IPS-20b (cell line): ENCODE results near the gene SKI.
"Not testable (repeated sequence)": the region's sequence is repeated elsewhere in the genome, so short reads cannot be mapped to it uniquely, and the experiment has no call there.

ENCODE experiments used
- H3K27ac ChIP-seq: one replicate; pipeline ENCODE4 v1.5.1; 2013; ENCODE audit warnings: low read length
- H3K27me3 ChIP-seq: 2 replicates; pipeline ENCODE4 v1.6.1; 2013; ENCODE audit warnings: mild to moderate bottlenecking, low read length, inconsistent platforms; ENCODE audit not compliant: insufficient read depth
- H3K36me3 ChIP-seq: 2 replicates; pipeline ENCODE4 v1.6.1; 2013; ENCODE audit warnings: low read depth, mild to moderate bottlenecking, inconsistent platforms, low read length, moderate library complexity; ENCODE audit not compliant: insufficient read depth
- H3K4me1 ChIP-seq: 2 replicates; pipeline ENCODE4 v1.6.1; 2013; ENCODE audit warnings: mild to moderate bottlenecking, control low read depth, inconsistent platforms, low read length, moderate library complexity; ENCODE audit not compliant: insufficient read depth
- H3K4me3 ChIP-seq: 2 replicates; pipeline ENCODE4 v1.5.1; 2013; ENCODE audit warnings: mild to moderate bottlenecking, low read length, inconsistent platforms
- H3K9ac ChIP-seq: 2 replicates; pipeline ENCODE4 v1.6.1; 2013; ENCODE audit warnings: low read depth, mild to moderate bottlenecking, inconsistent platforms, low read length, moderate library complexity
- H3K9me3 ChIP-seq: 2 replicates; pipeline ENCODE4 v1.6.1; 2013; ENCODE audit warnings: mild to moderate bottlenecking, low read depth, low read length, inconsistent platforms; ENCODE audit not compliant: insufficient read depth

Gene SKI

GRCh38 chr1:2255420-2256369, 27.6 kb downstream of the SKI start:
- Histone ChIP-seq H3K9me3 (no peaks in the 10 kb centered on the region), H3K27me3 (no peaks in the 10 kb centered on the region), H3K4me3 (no peak overlapping the region), H3K27ac (no peak overlapping the region), H3K36me3 (no peaks in the 10 kb centered on the region), H3K4me1 (peaks cover 7% of the 10 kb centered on the region; the same call in 1 of the 2 replicates), H3K9ac (no peak overlapping the region)

GRCh38 chr1:2256435-2257244, 28.5 kb downstream of the SKI start:
- Histone ChIP-seq H3K9me3 (no peaks in the 10 kb centered on the region), H3K27ac (no peak overlapping the region)

GRCh38 chr1:2257245-2257627, 29.1 kb downstream of the SKI start:
- Histone ChIP-seq H3K4me1 (peaks cover 3% of the 10 kb centered on the region; the same call in 1 of the 2 replicates), H3K9me3 (no peaks in the 10 kb centered on the region), H3K27me3 (no peaks in the 10 kb centered on the region), H3K36me3 (no peaks in the 10 kb centered on the region), H3K4me3 (no peak overlapping the region), H3K9ac (no peak overlapping the region), H3K27ac (no peak overlapping the region)

More at GRCh38 chr1:2256435-2257244, 28.5 kb downstream of the SKI start:
- Histone ChIP-seq H3K36me3 (no peaks in the 10 kb centered on the region), H3K4me3 (no peak overlapping the region), H3K4me1 (peaks cover 3% of the 10 kb centered on the region; the same call in 1 of the 2 replicates), H3K27me3 (no peaks in the 10 kb centered on the region), H3K9ac (no peak overlapping the region)

GRCh38 chr1:2258122-2258681, 30.1 kb downstream of the SKI start:
- Histone ChIP-seq H3K4me1 (peaks cover 3% of the 10 kb centered on the region; the same call in 1 of the 2 replicates), H3K9ac (no peak overlapping the region), H3K36me3 (no peaks in the 10 kb centered on the region), H3K4me3 (no peak overlapping the region), H3K27ac (no peak overlapping the region), H3K27me3 (no peaks in the 10 kb centered on the region), H3K9me3 (no peaks in the 10 kb centered on the region)

- Histone ChIP-seq H3K4me1 (peaks cover 3% of the 10 kb centered on the region; the same call in 1 of the 2 replicates), H3K9ac (no peak overlapping the region), H3K4me3 (no peak overlapping the region), H3K27ac (no peak overlapping the region), H3K36me3 (no peaks in the 10 kb centered on the region), H3K27me3 (no peaks in the 10 kb centered on the region), H3K9me3 (no peaks in the 10 kb centered on the region)
Measured at GRCh38 chr1:2258996-2259395, 30.9 kb downstream of the SKI start.

GRCh38 chr1:2259668-2260402, 31.7 kb downstream of the SKI start:
- no peaks in the 10 kb centered on the region for H3K9me3 ChIP-seq
- peaks cover 3% of the 10 kb centered on the region; the same call in 1 of the 2 replicates for H3K4me1 ChIP-seq
- H3K36me3 ChIP-seq: no peaks in the 10 kb centered on the region
- H3K9ac ChIP-seq: no peak overlapping the region
- H3K27me3 ChIP-seq: no peaks in the 10 kb centered on the region
- no peak overlapping the region for H3K4me3 ChIP-seq
- no peak overlapping the region for H3K27ac ChIP-seq

- not testable (repeated sequence) for H3K27me3 ChIP-seq, H3K9me3 ChIP-seq, H3K27ac ChIP-seq, H3K36me3 ChIP-seq, H3K4me3 ChIP-seq, H3K4me1 ChIP-seq, H3K9ac ChIP-seq
Measured at GRCh38 chr1:2260470-2260869, 32.4 kb downstream of the SKI start.

GRCh38 chr1:2260917-2261316, 32.8 kb downstream of the SKI start:
- Histone ChIP-seq H3K9me3 (no peaks in the 10 kb centered on the region), H3K36me3 (no peaks in the 10 kb centered on the region), H3K4me1 (peaks cover 4% of the 10 kb centered on the region; the same call in 1 of the 2 replicates)

GRCh38 chr1:2261476-2262395, 33.6 kb downstream of the SKI start:
- H3K9me3 ChIP-seq, H3K27me3 ChIP-seq, H3K4me1 ChIP-seq, H3K4me3 ChIP-seq, H3K36me3 ChIP-seq, H3K27ac ChIP-seq, H3K9ac ChIP-seq: not testable (repeated sequence)

More at GRCh38 chr1:2260917-2261316, 32.8 kb downstream of the SKI start:
- H3K27ac ChIP-seq: no peak overlapping the region
- H3K27me3 ChIP-seq: no peaks in the 10 kb centered on the region
- H3K9ac ChIP-seq: no peak overlapping the region
- no peak overlapping the region for H3K4me3 ChIP-seq

GRCh38 chr1:2266301-2266975, 38.3 kb downstream of the SKI start:
- Histone ChIP-seq H3K9me3 (no peaks in the 10 kb centered on the region), H3K4me1 (peaks cover 15% of the 10 kb centered on the region; the same call in 1 of the 2 replicates), H3K9ac (no peak overlapping the region), H3K36me3 (no peaks in the 10 kb centered on the region), H3K4me3 (no peak overlapping the region), H3K27ac (no peak overlapping the region), H3K27me3 (no peaks in the 10 kb centered on the region)
